Testis (tissue), 3 donors: ENCODE data around the gene TAMALIN. TPM values are rescaled to one million over a fixed set of nuclear protein-coding genes. Genes with fewer than 3 reads are reported as not detected.

Experiments
- DNase-seq: peaks from one replicate; pipeline ENCODE4 v3.0.0-alpha.2; 2019
- H3K27ac ChIP-seq, 2 donors: fragments of 200-600 bp; sonication (generic); one replicate each; pipeline ENCODE4 v1.5.1; 2019
- H3K27me3 ChIP-seq: fragments of 200-600 bp; sonication (generic); one replicate; pipeline ENCODE4 v1.5.1; 2019
- H3K36me3 ChIP-seq: fragments of 200-600 bp; sonication (generic); one replicate; pipeline ENCODE4 v1.5.1; 2017; ENCODE audit warnings: low read depth; ENCODE audit errors: missing control alignments
- H3K4me1 ChIP-seq: fragments of 200-600 bp; sonication (generic); one replicate; pipeline ENCODE4 v1.5.1; 2019
- H3K4me3 ChIP-seq, 2 donors: fragments of 200-600 bp; sonication (generic); one replicate each; pipeline ENCODE4 v1.5.1; 2017 to 2019
- H3K9me3 ChIP-seq: fragments of 200-600 bp; sonication (generic); one replicate; pipeline ENCODE4 v1.5.1; 2017
- CTCF ChIP-seq, 3 experiments: fragments of 450-650 bp in 2 of 3; fragments of 200-600 bp in 1 of 3; sonication (generic) in 1 of 3; IDR thresholded peaks; one replicate each; pipeline ENCODE4 v1.5.1; 2016 to 2019; ENCODE audit warnings: antibody characterized with exemption in 3 of 3, mild to moderate bottlenecking in 2 of 3, moderate library complexity in 1 of 3
- POLR2A ChIP-seq: fragments of 450-650 bp; IDR thresholded peaks from one replicate; pipeline ENCODE4 v1.6.1; 2017; ENCODE audit warnings: antibody characterized with exemption, mild to moderate bottlenecking, moderate library complexity
- WGBS, 2 donors: methylation state at CpG; one replicate each; pipeline ENCODE4 v1.1.5; 2018; 5-methylcytosine and 5-hydroxymethylcytosine counted together
- intact Hi-C: fragments of 100-400 bp; cut with DNase I; formaldehyde crosslinking; loops from one replicate; pipeline ENCODE4 v1.15.1; 2023; ENCODE audit warnings: low total_unique reads
- polyA plus RNA-seq: library from polyadenylated mRNA; stranded (reverse); fragments of 350-450 nt; fragmentation: Illumina TruSeq; extraction: RNeasy Lipid Tissue Mini Kit (QIAGEN cat#74804); gene quantifications from one replicate; pipeline ENCODE4 v1.2.3, GENCODE V29; 2014; ENCODE audit warnings: low read depth, low replicate concordance; ENCODE audit not compliant: insufficient read depth
- total RNA-seq, 2 donors: library from RNA; depleted of rRNA; stranded (reverse); fragments of >200 nt; gene quantifications; one replicate each; pipeline ENCODE4 v1.2.3, GENCODE V29; 2016

The TAMALIN gene
- total and polyA plus RNA-seq, 3 donors from 2014 or later: 7.7 to 10.4 (median 8.9) TPM

GRCh38 chr12:51997136-51997535 is 9.6 kb upstream of the TAMALIN start:
- no peak for TF ChIP-seq CTCF (IDR thresholded peaks at IDR 0.05)
- TF ChIP-seq POLR2A: no peak
- Histone ChIP-seq H3K27ac (no peak overlapping the region), H3K27me3 (no peaks in the 10 kb centered on the region), H3K4me1 (no peaks in the 10 kb centered on the region), H3K36me3 (no peaks in the 10 kb centered on the region), H3K4me3 (no peak overlapping the region), H3K9me3 (no peaks in the 10 kb centered on the region)
- WGBS, 2 donors: 86 to 91% methylated on average over 5 of the region's 5 CpGs
- DNase-seq: no peak
- intact Hi-C loops: no loop called here

GRCh38 chr12:52003016-52003550 is 3.7 kb upstream of the TAMALIN start:
- H3K4me1 ChIP-seq: peaks cover 7% of the 10 kb centered on the region
- no peaks in the 10 kb centered on the region for H3K27me3 ChIP-seq
- H3K27ac ChIP-seq: no peak overlapping the region
- no peak for DNase-seq
- WGBS, 2 donors: 83 to 92% methylated on average over 5 to 8 of the region's 8 CpGs
- no peak for TF ChIP-seq POLR2A
- TF ChIP-seq CTCF (IDR thresholded peaks at IDR 0.05): no peak
- no peak overlapping the region for H3K4me3 ChIP-seq
- intact Hi-C loops: no loop called here
- no peaks in the 10 kb centered on the region for H3K36me3 ChIP-seq
- no peaks in the 10 kb centered on the region for H3K9me3 ChIP-seq

- 84 to 87% methylated on average over 6 of the region's 6 CpGs for WGBS, 2 donors
- peaks cover 13% of the 10 kb centered on the region for H3K4me1 ChIP-seq
Observed at GRCh38 chr12:52003591-52003990, 3.2 kb upstream of the TAMALIN start.

GRCh38 chr12:52004042-52004648 is 2.6 kb upstream of the TAMALIN start:
- WGBS, 2 donors: 62 to 71% methylated on average over 3 to 5 of the region's 5 CpGs
- Histone ChIP-seq H3K27me3 (no peaks in the 10 kb centered on the region), H3K36me3 (no peaks in the 10 kb centered on the region), H3K27ac (no peak overlapping the region), H3K4me3 (no peak overlapping the region), H3K4me1 (peaks cover 18% of the 10 kb centered on the region), H3K9me3 (no peaks in the 10 kb centered on the region)
- intact Hi-C loops: no loop called here
- no peak for TF ChIP-seq POLR2A
- peak; percentile 51 to 78 (median 67) for TF ChIP-seq CTCF (IDR thresholded peaks at IDR 0.05)
- peak; percentile 58 for DNase-seq

More at GRCh38 chr12:52003591-52003990, 3.2 kb upstream of the TAMALIN start:
- Histone ChIP-seq H3K9me3 (no peaks in the 10 kb centered on the region), H3K4me3 (no peak overlapping the region), H3K27me3 (no peaks in the 10 kb centered on the region), H3K27ac (no peak overlapping the region), H3K36me3 (no peaks in the 10 kb centered on the region)
- intact Hi-C loops: no loop called here
- TF ChIP-seq CTCF (IDR thresholded peaks at IDR 0.05) (no peak), POLR2A (no peak)
- no peak for DNase-seq
